Right renal cortex interstitium (tissue), 3 donors: Measurements from ENCODE around the gene RIIAD1. TPM values are rescaled to one million over a fixed set of nuclear protein-coding genes. Genes with fewer than 3 reads are reported as not detected.

Experiments used
- DNase-seq, 3 donors: peaks; one replicate each; pipeline ENCODE4 v3.0.0-alpha.2; 2013; ENCODE audit warnings: low read depth in 3 of 3, low spot score in 2 of 3
- polyA plus RNA-seq, 3 donors: library from polyadenylated mRNA; unstranded; fragments of 120-200 nt; gene quantifications; one replicate each; pipeline ENCODE4 v1.2.1, GENCODE V29; 2013; ENCODE audit not compliant: insufficient read length in 3 of 3

Gene RIIAD1
- polyA plus RNA-seq, 3 donors: 0.37 TPM; not detected in 2

DNA sequence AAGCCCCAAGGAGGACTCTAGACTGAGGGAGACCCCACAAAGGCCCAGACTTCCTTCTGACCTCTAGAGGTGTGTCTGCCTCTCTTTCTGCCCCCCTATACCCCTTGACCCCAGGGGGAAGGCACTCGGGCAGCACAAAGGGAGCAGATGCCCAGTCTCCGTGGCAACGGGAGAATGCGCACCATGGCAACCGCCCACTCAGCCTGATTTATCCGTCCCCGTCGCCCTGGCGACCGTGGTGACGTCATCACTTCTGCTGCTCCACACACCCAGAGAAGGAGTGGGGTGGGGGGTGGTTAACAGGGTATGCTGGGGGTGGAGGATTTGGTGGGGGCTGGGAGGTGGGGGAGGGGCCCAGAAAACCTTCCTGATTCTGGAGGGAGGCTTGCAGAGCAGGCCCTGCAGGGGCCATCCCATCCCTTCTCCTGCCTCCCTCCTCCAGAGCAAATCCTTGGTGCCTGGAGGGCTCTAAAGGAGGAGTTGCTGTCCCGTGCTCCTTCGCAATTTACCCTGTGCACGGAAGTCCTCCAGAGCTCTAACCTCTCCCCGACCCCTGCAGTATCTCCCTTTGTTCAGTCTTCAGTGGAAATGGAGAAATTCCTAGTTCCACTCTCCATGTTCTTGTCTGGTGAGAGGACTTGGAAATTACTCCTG is 11.0 kb upstream of the RIIAD1 start:
- no peak for DNase-seq

DNA sequence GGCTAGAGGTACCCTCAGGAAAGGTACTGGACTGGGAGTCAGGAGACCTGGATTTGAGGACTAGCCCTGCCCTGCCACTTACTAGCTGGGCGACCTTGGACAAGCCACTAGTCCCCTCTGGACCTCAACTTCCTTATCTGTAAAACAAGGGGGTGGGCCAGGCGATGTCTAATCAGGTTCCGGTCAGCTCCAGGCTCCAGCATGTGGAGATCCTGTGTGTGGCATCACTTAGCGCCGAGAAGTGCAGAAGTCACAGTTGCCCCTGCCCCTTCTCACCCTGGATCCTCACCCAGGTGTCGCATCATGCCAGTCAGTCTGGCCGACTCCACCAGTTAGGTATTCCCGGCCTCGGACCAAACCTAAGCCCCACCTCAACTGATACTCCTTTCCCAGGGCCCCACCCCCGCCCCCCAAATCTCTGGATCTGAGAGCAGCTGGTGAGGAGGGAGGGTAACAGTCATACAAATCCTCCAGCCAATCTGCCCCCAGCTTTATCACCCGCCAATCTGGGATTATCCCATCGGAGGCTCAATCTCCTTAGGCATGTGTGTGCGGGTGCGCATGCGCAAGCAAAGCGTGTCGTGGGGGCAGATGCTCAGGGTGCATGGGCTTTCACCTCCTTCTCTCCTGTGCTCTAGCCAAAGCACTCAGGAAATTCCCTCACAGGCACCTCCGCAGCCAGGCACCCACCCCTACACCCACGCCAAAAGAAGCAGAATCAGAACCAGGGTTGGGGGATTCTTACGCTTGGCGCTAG is 10.1 kb upstream of the RIIAD1 start:
- DNase-seq: no peak

DNA sequence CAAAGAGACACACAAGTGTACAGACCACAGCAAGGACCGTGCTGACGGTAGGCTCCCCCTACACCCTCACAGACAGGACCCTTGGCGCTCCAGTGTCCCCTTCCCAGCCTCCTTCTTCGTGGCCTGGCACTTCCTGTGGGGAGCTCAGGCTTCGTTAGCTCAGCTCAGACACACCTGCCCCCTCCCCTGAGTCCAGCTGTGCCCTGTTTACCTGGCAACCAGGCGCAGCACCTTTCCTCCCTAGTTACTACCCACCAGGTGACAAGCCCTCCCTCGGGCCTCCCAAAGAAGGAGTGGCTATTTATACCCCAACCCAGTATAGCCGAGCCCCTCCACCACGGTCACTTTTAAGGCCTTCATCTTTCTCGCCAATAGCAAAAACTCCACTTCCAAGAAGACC is 9.4 kb upstream of the RIIAD1 start:
- no peak for DNase-seq

DNA sequence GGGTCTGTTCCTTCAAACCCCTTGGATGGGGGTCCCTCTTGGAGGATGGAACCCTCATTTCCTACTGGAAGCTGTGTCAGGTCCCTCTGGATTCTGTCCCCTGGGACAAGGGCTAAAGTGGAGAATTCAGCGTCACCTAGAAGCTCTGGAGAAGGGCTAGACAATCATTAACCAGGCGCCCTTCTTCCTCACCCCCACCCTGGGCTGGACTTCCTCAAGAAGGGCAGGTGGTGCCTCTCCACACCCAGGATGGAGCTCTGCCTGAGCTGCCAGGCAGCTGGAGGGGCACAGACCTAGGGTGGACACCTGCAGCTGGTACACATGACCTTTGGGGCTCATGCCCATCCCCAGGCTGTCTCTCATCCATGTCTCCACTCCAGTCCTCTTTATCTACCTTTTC is 8.3 kb upstream of the RIIAD1 start:
- no peak for DNase-seq

DNA sequence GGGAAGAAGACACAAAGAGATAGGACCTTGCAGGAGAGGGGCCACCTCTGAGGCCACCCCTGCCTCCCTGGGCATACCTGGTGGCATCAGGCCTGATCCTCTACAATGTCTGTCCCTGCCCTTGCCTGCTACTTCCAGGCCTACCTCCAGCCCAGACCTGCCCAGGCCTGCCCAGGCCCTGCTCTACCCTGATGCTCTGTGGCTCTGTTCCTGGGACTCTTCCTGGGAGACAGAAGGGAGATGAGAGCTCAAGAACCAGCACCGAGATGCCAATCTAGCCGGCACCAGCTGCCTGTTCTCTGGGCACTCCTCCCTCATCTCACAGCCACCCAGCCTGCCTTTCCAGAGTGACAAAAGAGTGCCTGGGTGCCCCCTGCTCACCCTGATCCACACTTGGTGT is 7.4 kb upstream of the RIIAD1 start:
- no peak for DNase-seq

DNA sequence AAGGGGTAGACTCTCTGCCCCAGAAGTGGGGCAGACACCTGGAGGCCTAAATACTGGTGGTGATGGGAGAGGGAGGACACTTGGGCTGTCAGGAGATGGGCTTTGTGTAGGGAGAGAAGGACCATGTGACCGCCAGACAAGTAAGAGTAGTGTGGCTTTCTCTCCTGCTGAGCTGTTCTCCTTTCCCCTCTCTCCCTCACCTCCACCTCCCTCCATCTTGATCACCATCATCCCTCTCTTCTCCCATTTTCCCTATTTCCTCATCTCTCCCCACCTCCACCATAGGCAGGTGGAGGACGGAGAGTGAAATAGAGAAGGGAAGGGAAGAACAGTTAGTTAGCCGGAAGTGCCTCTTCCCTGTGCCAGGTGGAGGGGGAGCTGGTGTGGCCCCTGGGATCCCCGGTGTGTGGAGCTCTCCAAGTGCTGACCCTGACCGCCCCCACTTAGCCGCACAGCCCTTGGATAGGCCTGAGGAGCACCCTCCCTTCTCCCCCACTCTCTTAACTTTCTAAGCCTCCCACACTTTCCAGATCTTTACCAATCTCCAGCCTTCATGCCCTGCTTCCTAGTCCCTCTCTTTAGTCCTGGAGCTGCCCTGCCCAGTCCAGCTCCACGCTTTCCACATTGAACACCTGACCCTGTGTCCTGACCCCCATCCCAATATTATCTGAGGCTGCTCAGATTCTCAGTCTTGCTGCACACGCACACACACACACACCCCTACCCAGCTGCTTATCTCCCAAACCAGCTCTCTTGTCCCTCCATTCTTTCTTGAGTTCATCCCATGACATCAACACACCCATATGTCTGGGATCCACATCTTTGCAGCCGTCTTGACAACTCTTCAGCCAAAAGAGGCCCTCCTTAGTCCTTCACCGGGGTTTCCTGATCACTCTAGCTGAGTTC is 6.2 kb upstream of the RIIAD1 start:
- no peak for DNase-seq

DNA sequence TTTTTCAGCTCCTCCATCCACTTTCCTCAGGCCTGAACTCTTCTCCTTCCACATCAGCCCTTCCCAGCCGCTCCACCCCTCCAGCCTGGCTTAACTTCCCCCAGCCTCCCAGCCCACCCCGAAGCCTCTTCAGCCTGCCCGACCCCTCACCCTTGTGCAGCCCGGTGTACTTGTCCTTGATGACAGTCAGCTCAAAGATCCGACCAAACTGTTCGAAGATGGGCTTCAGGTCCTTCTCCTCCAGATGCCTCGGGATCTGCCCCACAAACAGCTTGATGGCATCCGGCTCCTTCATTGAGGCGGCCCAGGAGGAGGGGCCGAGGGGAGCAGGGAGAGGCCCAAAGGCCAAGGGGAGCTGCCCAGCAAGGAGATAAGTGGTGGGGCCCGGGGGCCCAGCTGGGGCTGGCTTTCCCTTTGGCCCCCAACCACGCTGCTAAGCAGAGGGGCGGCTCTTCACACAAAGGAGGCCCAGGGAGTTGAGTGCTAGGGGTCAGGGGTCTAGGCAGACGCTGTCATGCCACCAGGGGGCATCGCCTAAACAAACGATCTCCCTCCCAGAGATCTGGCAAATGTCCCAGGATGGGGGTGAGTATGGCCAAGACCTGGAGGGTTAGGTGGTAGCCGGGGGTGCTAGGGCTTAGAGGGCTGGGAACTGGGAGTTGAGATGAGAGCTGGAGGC is 5.5 kb upstream of the RIIAD1 start:
- DNase-seq: no peak

DNA sequence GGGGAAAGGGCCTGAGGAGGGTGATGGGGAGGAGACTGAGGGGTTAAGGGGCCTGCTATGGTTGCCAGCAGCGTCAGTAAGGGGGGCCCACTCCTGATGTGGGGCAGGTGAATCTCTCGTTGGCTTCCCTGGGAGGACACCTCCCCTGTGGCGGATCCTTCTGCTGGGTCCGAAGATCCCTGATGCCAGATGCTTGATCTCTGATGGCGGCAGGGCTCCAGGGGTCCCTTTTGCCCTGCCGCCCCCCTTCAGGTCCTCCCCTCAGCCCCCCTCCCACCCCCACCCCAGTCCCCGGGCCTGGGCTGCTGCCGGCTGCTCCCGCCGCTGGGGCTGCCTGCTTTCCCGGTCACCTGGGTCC is 4.9 kb upstream of the RIIAD1 start:
- DNase-seq: no peak

DNA sequence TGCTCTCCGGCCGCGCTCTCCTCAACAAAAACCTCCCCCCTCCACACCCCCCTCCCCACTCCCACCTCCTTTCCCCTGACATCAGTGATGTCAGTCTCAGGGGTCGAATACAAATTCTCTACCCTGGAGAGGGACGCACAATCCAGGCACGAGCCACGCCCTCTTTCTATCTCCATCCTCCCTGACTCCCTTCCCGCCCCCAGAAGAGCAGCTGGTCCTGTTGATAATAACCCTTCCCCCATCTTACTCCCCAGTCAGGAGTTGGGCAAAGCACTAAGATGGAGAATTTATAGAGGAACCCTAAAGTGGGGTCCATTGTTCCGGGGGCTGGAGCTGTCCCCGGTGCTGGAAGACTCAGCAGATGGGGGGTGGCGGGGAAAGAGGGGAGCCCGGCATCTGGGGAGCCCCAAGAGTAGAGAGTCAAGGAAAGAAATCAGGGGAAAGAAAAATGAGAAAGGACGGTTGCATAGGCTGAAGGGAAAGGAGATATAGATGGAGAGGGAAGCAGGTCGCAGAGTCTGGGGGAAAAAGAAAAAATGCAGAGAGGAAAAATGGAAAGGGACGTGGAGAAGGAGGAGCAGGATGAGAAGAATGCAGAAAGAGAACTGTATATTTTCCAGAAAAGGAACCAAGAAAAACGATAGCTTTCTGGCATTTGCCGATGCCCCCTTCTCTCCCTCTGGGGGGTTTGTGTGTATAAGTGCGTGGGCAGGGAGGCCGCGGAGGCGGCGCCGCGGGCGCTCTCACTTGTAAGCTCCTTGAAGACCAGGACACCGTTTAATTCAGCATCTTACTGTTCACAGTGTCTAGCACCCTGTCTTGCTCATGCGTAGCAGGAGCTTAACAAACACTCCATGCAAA is 4.3 kb upstream of the RIIAD1 start, which contains the start of gene CELF3:
Gene CELF3 (minus strand): TSS at position 33 of the 861 bp plus-strand sequence. CDS start 783 bp downstream, outside the sequence.
- DNase-seq: no peak

DNA sequence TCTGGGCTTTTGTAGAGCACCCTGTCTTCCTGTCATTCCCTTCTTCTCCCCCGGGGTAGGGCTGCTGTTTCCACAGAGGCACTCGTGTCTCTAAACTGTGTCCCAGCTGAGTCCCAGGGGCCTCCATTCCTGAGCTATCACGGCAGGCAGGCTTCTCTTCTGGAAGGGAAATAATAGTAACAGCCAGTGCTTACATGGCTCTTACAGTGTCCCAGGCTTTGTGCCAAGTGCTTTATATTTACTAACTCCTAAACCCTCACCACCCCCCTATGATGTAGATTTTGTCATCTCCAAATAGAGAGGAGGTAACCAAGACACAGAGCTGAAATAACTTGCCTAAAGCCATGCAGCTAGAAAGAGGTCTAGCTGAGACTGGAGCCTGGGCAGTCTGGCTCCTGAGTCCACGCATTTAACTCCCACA is 3.3 kb upstream of the RIIAD1 start:
- no peak for DNase-seq

DNA sequence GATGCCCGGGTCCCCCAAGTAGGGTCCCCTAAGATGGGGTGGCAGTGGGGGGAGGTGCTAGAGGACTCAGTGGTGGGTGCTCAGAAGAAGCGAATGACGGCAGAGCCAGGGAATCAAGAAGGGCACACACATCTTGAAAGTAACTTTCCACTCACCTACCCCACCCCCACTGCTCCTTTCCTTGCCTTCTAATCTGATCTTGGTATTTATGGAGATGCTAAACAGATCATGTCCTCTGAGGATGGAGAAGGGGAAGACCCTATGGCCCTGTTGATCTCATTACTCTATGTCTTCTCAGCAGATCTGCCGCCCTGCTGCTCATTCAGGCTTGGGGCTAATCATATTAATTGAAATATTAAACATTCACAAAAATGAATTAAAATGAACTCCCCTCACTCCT is 2.7 kb upstream of the RIIAD1 start:
- no peak for DNase-seq

DNA sequence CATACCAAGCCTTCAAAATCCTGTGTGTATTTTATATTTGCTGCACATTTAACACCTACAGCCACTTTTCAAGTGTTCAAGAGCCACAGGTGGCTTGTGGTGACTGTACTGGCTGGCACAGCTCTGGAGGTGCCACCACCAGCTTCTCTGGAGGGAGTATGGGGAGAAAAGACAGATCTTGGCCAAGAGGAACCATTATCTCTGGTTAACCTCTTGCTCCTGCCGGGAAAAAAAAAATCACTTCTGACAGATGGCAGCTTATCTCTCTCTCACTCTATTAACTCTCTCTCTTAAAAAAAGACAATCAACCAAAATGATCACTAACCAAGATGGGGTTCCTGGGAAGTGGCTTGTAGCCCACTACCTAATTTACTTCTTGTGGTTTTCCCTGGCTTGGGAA is 1.2 kb upstream of the RIIAD1 start:
- DNase-seq: no peak

DNA sequence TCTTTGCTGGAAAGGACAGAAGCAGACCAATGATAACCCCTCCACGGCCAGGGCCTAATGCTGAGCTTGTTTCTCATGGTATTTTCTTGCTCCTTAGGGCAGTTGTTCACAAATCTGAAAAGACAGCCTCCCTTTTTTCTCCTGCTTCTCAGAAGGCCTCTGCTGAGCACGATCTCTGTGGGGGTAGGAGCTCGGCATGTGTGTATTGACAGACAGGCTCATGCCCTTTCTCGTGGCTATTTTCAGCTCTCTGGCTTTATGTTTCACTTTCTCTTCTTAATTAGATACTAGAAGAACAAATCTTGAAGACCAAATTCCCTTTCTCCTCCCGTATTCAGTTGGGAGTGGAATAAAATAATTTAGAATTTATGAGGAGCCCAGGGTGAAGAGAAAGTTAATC is 768 bp upstream of the RIIAD1 start:
- no peak for DNase-seq

DNA sequence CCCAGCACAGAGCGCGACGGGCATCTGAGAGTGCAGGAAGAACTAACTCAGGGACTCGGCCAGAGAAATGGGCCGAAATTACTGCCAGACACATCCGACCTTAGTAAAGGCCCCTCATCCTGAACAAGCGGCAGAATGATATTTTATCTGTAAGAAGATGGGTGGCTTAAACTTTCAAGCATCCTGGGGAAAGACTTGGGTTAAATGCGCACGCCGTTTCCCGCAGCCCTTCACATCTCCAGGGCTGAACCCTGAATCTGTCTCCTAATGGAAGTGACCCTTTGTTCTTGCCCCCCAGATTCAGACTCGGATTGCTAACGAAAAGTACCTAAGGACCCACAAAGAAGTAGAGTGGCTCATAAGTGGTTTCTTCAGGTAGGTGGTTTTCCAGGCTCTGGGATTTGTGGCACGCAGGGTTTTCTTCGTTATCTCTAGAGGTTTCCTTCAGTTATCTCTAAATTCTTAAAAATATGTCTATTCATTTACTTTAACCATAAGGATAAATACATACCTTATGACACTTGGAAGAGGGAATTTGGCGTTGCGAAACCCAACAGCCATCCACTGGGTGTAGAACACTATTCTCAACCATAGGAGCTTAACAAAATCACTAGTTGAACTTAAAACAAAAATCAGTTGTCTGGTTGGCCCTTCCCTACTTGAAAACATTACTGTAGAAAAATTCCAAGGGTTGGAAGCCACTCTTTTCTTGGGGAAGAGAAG is 627 bp downstream of the RIIAD1 start:
- DNase-seq: no peak

DNA sequence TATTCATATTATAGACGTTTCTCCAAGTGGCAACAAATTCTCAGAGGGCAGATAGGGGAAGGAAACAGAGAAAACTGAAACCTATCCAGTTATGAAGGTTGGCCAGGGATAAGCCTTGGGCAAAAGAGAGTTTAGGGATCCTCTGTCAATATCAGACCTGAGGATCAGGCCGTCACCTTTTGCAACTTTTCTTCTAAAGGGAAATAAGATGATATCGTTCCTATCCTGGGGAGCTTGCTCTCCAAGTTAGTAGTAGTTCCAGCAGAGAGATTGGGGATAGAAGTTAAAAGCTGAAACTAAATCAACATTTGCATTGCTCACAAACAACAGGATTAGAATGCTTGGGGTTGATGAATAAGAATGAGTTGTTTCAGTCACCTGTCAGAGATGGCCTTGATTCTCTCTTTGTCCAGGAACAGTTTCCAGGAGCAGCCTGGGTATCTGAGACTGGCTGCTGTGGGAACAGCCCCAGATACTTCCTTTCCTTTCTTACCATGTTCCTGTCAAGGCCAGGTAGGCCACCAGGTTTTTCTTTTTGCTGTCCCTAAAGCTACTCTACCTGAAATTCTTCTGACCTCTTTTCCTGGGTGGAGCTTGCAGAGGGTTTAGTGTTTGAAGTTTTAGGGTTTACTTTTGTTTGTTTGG is 2.5 kb downstream of the RIIAD1 start:
- DNase-seq: no peak

DNA sequence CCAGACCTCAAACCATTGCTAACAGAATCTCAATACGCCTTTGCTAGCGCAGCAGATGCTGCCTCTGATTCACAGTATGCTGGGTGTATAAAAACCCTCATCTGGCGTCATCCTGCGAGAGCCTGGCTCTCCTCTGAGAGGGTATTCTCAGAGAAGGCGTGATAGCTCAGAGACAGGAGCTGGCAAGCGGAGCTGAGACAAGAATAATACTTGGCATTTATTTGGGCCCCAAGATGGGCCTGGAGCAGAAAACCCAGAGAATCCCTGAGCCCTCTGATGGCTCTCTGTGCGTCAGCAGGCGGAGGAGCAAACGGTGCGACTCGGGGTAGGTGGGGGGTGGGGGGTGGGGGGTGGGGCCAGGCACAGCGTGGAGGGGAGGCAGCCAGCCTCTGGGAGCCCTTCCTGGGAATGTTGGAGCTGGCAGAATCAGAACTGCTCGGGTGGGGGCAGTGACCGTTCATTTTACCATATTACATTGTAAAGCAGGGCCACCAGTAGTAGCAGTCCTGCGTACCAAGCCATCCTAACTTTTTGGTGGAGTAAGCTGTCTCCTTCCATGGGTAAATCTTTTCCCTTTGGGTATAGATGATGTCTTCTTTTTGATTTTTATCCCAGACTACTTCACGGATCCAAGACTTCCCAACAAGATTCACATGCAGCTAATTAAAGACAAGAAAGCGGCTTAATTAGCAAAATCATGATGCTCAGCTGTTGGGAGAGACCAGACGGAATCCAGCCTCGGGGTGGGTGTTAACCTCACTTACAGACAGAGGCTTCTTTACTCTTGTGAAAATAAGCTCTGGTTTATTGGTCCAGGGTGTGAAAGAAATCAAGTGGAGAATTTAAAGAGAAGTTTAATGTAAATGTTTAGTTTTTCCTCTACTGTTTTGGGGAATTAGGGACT is 7.1 kb downstream of the RIIAD1 start:
- no peak for DNase-seq

DNA sequence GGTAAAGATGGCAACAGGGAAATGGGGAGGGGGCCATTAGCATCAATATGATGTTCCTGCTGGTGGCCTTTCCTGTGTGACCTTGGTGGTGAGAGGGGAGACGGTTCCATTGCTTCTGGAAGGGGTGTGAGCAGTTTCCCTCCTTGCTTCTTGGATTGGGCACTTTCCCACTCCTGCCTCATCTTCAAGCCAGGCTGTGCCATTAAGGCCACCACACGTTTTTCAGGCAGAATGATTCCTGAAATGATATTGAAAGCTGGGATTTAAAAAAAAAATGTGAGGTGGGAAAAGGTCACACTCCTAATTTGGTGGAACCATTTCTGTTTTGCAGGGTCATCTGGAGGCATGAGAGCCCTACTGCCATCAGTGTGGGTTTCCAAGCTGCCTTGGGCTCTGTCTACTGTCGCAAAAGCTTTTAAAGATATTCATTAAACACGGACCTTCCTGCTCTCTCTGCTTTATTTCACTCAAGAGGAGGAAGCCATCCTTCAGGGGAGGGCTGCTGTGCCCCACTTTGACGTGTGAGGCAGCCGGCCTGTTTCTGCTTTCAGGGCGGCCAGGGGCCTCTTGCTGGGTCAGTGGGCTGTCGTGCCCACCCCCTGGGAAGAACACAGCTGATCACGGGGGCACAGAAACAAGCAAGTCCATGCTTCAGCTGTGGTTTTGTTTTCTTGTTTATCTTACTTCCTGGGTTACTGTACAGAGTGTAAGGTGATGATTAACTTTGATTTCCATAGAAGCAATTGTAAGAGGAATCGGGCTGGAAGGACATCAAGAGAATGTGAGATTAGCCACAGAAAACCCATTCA is 8.0 kb downstream of the RIIAD1 start:
- no peak for DNase-seq
